ENCODE data around the gene NRCAM.
A peak's percentile ranks its signal among the peaks of the same experiment; 100 is the strongest.

Gene NRCAM

GRCh38 chr7:108142180-108142579 lies 314.1 kb downstream of the NRCAM start:
- H3K4me3 ChIP-seq (ENCODE audit: low read length), result no peak overlapping the region
- TF ChIP-seq, protein P1, sequence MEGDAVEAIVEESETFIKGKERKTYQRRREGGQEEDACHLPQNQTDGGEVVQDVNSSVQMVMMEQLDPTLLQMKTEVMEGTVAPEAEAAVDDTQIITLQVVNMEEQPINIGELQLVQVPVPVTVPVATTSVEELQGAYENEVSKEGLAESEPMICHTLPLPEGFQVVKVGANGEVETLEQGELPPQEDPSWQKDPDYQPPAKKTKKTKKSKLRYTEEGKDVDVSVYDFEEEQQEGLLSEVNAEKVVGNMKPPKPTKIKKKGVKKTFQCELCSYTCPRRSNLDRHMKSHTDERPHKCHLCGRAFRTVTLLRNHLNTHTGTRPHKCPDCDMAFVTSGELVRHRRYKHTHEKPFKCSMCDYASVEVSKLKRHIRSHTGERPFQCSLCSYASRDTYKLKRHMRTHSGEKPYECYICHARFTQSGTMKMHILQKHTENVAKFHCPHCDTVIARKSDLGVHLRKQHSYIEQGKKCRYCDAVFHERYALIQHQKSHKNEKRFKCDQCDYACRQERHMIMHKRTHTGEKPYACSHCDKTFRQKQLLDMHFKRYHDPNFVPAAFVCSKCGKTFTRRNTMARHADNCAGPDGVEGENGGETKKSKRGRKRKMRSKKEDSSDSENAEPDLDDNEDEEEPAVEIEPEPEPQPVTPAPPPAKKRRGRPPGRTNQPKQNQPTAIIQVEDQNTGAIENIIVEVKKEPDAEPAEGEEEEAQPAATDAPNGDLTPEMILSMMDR (IDR thresholded peaks at IDR 0.05; ENCODE audit: insufficient read depth, low read depth, low read length, missing control alignments), result no peak
- no peak for DNase-seq (ENCODE audit: low read depth)

- H3K4me3 ChIP-seq (ENCODE audit: low read length), result no peak overlapping the region
- TF ChIP-seq, protein P1 (IDR thresholded peaks at IDR 0.05; ENCODE audit: insufficient read depth, low read depth, low read length, missing control alignments), result no peak
- DNase-seq (ENCODE audit: low read depth), result peak; percentile 67
Measured at GRCh38 chr7:108140671-108141070, 315.6 kb downstream of the NRCAM start.

- H3K4me3 ChIP-seq (ENCODE audit: low read length), result no peak overlapping the region
- DNase-seq (ENCODE audit: low read depth), result no peak
- TF ChIP-seq, protein P1 (IDR thresholded peaks at IDR 0.05; ENCODE audit: insufficient read depth, low read depth, low read length, missing control alignments), result no peak
Measured at GRCh38 chr7:108138911-108139310, 317.3 kb downstream of the NRCAM start.

DNA sequence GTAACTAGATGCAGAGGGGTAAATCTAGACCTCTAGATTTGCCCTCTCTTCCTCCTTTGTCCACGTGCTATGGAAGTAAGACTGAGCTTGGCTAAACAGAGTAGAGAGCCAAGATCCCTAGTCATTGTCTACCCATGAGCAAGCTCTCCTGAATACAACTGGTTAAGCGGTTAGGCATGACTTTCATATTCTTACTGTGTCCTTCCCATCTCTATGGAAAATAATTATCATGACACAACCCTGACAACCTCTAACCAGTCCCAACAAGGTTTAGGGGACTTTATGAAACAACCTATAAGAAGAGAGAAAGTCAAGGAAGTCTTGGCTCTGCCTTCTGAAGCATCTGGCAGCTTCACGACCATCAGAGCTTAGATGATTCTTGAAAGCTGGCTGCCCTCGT lies 318.2 kb downstream of the NRCAM start:
- TF ChIP-seq, protein P1 (IDR thresholded peaks at IDR 0.05; ENCODE audit: insufficient read depth, low read depth, low read length, missing control alignments), result no peak
- H3K4me3 ChIP-seq (ENCODE audit: low read length), result no peak overlapping the region
- no peak for DNase-seq (ENCODE audit: low read depth)

GRCh38 chr7:108137040-108137439 lies 319.2 kb downstream of the NRCAM start:
- DNase-seq (ENCODE audit: low read depth), result no peak
- TF ChIP-seq, protein P1 (IDR thresholded peaks at IDR 0.05; ENCODE audit: insufficient read depth, low read depth, low read length, missing control alignments), result no peak
- no peak overlapping the region for H3K4me3 ChIP-seq (ENCODE audit: low read length)

GRCh38 chr7:108136191-108136688 lies 320.0 kb downstream of the NRCAM start:
- DNase-seq (ENCODE audit: low read depth), result no peak
- no peak overlapping the region for H3K4me3 ChIP-seq (ENCODE audit: low read length)
- TF ChIP-seq, protein P1 (IDR thresholded peaks at IDR 0.05; ENCODE audit: insufficient read depth, low read depth, low read length, missing control alignments), result no peak

DNA sequence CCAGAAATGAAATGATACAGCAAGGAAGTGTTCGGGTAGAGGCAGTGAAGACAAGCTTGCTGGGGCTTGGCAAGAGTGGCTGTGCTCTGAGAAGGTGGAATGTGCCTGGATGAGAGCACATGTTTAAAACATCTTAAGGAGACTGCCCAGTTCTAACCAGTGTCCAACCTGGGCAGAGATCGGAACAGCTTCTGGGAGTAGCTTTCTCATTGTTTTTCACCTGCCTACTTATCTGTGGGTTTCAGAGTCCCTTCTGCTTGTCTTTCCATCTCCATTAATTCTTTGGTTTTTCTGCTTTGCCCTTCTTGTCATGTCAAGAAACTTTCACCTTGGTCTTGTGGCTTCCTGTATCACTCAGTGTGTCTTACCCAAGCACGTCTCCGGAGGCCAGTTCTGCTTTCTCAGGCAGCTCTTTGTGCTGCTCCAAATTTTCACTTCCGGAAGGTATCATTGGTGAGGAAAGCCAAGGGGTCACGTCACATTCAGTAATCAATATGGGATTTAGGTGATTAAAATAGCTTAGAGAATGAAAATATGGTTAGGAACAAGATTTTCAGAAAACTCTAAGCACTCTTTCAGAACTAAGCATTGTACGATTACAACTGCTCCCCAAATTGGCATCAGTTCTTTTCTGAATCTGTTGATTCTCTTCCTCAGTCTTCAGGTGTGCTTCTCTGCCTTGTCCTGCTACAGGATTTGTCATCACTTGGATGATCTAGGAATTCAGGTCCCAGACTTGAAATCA lies 320.6 kb downstream of the NRCAM start:
- DNase-seq (ENCODE audit: low read depth), result no peak
- TF ChIP-seq, protein P1 (IDR thresholded peaks at IDR 0.05; ENCODE audit: insufficient read depth, low read depth, low read length, missing control alignments), result no peak
- no peak overlapping the region for H3K4me3 ChIP-seq (ENCODE audit: low read length)
